Caco-2 (cell line): ENCODE measurements around the gene ABCA1. TPM values are rescaled to one million over a fixed set of nuclear protein-coding genes. Genes with fewer than 3 reads are reported as not detected.
A peak's percentile ranks its signal among the peaks of the same experiment; 100 is the strongest.

ENCODE experiments used
- BruUV-seq: library from RNA; stranded (reverse); fragments of 400-500 nt; replicated peaks from 2 replicates; lab custom pipeline; 2021; lab: Mats Ljungman, UMichigan
- CTCF ChIA-PET: fragments of 300-600 bp; sonication (Branson Sonifier 250); formaldehyde crosslinking; loops from one replicate; lab custom pipeline; 2022; ENCODE audit warnings: antibody characterized with exemption; lab: Charles Lee
- POLR2A ChIA-PET: fragments of 300-600 bp; sonication (Branson Sonifier 250); formaldehyde crosslinking; loops from one replicate; lab custom pipeline; 2022; ENCODE audit warnings: antibody characterized with exemption; lab: Charles Lee
- DNase-seq, 2 experiments: peaks; one replicate each; pipeline versions ENCODE4 v3.0.0 to v3.0.0-alpha.2; 2020 to 2022
- H3K27me3 ChIP-seq: replicated peaks from 2 replicates; pipeline ENCODE4 v1.6.0; 2011; ENCODE audit warnings: low read length; ENCODE audit not compliant: control insufficient read depth, insufficient read depth
- H3K36me3 ChIP-seq: 2 replicates; pipeline ENCODE4 v1.5.1; 2011; ENCODE audit warnings: low read length; ENCODE audit not compliant: control insufficient read depth, insufficient read depth
- H3K4me1 ChIP-seq: fragments of 250-450 bp; sonication (Bioruptor Pico); 2 replicates; pipeline ENCODE4 v1.5.1; 2020; ENCODE audit warnings: mild to moderate bottlenecking
- H3K4me3 ChIP-seq: 2 replicates; pipeline ENCODE4 v1.5.1; 2011; ENCODE audit warnings: low read depth, mild to moderate bottlenecking, control low read depth, low read length
- H3K9me3 ChIP-seq: fragments of 250-450 bp; sonication (Bioruptor Pico); 2 replicates; pipeline ENCODE4 v1.5.1; 2020; ENCODE audit warnings: mild to moderate bottlenecking, moderate library complexity
- H3K27ac Mint-ChIP-seq: one replicate; pipeline ENCODE4 v1.8.0; 2022; ENCODE audit warnings: mixed read lengths; ENCODE audit not compliant: unreplicated experiment
- H3K27me3 Mint-ChIP-seq: one replicate; pipeline ENCODE4 v1.8.0; 2022; ENCODE audit warnings: mixed read lengths; ENCODE audit not compliant: insufficient read depth, unreplicated experiment
- H3K36me3 Mint-ChIP-seq: one replicate; pipeline ENCODE4 v1.8.0; 2022; ENCODE audit warnings: mild to moderate bottlenecking, mixed read lengths; ENCODE audit not compliant: insufficient read depth, unreplicated experiment
- H3K4me1 Mint-ChIP-seq: one replicate; pipeline ENCODE4 v1.8.0; 2022; ENCODE audit warnings: low read depth, mixed read lengths; ENCODE audit not compliant: unreplicated experiment
- H3K4me3 Mint-ChIP-seq: one replicate; pipeline ENCODE4 v1.8.0; 2022; ENCODE audit warnings: mild to moderate bottlenecking, moderate library complexity, mixed read lengths; ENCODE audit not compliant: unreplicated experiment
- H3K9me3 Mint-ChIP-seq: one replicate; pipeline ENCODE4 v1.8.0; 2022; ENCODE audit warnings: mixed read lengths; ENCODE audit not compliant: unreplicated experiment
- CTCF ChIP-seq, 2 experiments: fragments of 200-600 bp in 1 of 2; IDR thresholded peaks; 1 replicate in 1 of 2; 2 replicates in 1 of 2; pipeline versions ENCODE4 v1.5.1 to v1.8.0; 2011 to 2022; ENCODE audit warnings: antibody characterized with exemption in 1 of 2, control low read depth in 1 of 2, inconsistent platforms in 1 of 2, low read depth in 1 of 2, low read length in 1 of 2, mild to moderate bottlenecking in 1 of 2, moderate library complexity in 1 of 2; ENCODE audit not compliant: insufficient read depth in 1 of 2, severe bottlenecking in 1 of 2, unreplicated experiment in 1 of 2
- intact Hi-C: fragments of 100-400 bp; cut with micrococcal nuclease; formaldehyde crosslinking; loops from one replicate; pipeline ENCODE4 v1.10.0; 2022; ENCODE audit not compliant: unreplicated experiment
- total RNA-seq: library from RNA; stranded (reverse); gene quantifications from 2 replicates; pipeline ENCODE4 v1.2.3, GENCODE V29; 2022

The ABCA1 gene
- total RNA-seq, 1 experiment from 2014 or later, result 14.0 TPM

GRCh38 chr9:104931256-104931655, 3.3 kb upstream of the ABCA1 start:
- H3K27me3 ChIP-seq, result no peaks in the 10 kb centered on the region
- H3K4me3 Mint-ChIP-seq, result no peak overlapping the region
- no TSS peak for BruUV-seq
- no peak overlapping the region for H3K4me3 ChIP-seq
- intact Hi-C loops, result no loop called here
- H3K27ac Mint-ChIP-seq, result no peak overlapping the region
- peaks cover 13% of the 10 kb centered on the region for H3K4me1 ChIP-seq
- peak in 1 of 2 experiments; percentile 22 for DNase-seq
- H3K27me3 Mint-ChIP-seq, result no peaks in the 10 kb centered on the region
- ChIA-PET POLR2A (no interaction called here), CTCF (interaction anchor here (0.6 kb wide), 1 partner anchor 487 kb away, joined by 3 read pairs; no protein-coding TSS in a partner anchor)
- H3K9me3 Mint-ChIP-seq, result no peaks in the 10 kb centered on the region
- H3K36me3 Mint-ChIP-seq, result peaks cover 15% of the 10 kb centered on the region
- TF ChIP-seq CTCF (IDR thresholded peaks at IDR 0.05; ENCODE audit: insufficient read depth in 1 of 2, low read depth in 1 of 2, low read length in 1 of 2, severe bottlenecking in 1 of 2, unreplicated experiment in 1 of 2), result no peak
- H3K9me3 ChIP-seq, result no peaks in the 10 kb centered on the region
- peaks cover 21% of the 10 kb centered on the region for H3K4me1 Mint-ChIP-seq
- no peaks in the 10 kb centered on the region for H3K36me3 ChIP-seq

GRCh38 chr9:104927216-104927911, 591 bp downstream of the ABCA1 start:
- Histone ChIP-seq H3K36me3 (no peaks in the 10 kb centered on the region), H3K4me3 (peak overlapping the region; percentile 73), H3K9me3 (no peaks in the 10 kb centered on the region), H3K4me1 (peaks cover 9% of the 10 kb centered on the region), H3K27me3 (no peaks in the 10 kb centered on the region)
- no peak for TF ChIP-seq CTCF (IDR thresholded peaks at IDR 0.05; ENCODE audit: insufficient read depth in 1 of 2, low read depth in 1 of 2, low read length in 1 of 2, severe bottlenecking in 1 of 2, unreplicated experiment in 1 of 2)
- intact Hi-C loops, result loop anchor here (2.0 to 5.0 kb wide), 5 partner anchors 111 to 317 kb away; partner anchors contain the start of gene SLC44A1
- Mint-ChIP-seq H3K9me3 (no peaks in the 10 kb centered on the region), H3K27ac (peak overlapping the region; percentile 51), H3K4me3 (peak overlapping the region; percentile 94), H3K4me1 (peaks cover 13% of the 10 kb centered on the region), H3K27me3 (no peaks in the 10 kb centered on the region), H3K36me3 (peaks cover 18% of the 10 kb centered on the region)
- BruUV-seq, result TSS peak; percentile 39
- ChIA-PET POLR2A (interaction anchor here (1.1 to 1.6 kb wide), 2 partner anchors 317 to 491 kb away, joined by 3 to 4 read pairs; partner anchors contain the start of gene SLC44A1), CTCF (interaction anchor here (0.6 to 2.7 kb wide), 8 partner anchors 39 to 204 kb away, joined by 3 to 10 read pairs (median 3); no protein-coding TSS in a partner anchor)
- DNase-seq, result peak in 1 of 2 experiments; percentile 35

GRCh38 chr9:104923740-104924139, 4.2 kb downstream of the ABCA1 start:
- no peaks in the 10 kb centered on the region for H3K27me3 ChIP-seq
- H3K9me3 ChIP-seq, result no peaks in the 10 kb centered on the region
- no peak for DNase-seq
- peaks cover 18% of the 10 kb centered on the region for H3K36me3 Mint-ChIP-seq
- H3K9me3 Mint-ChIP-seq, result no peaks in the 10 kb centered on the region
- H3K4me1 Mint-ChIP-seq, result peaks cover 18% of the 10 kb centered on the region
- no peaks in the 10 kb centered on the region for H3K36me3 ChIP-seq
- H3K4me3 ChIP-seq, result no peak overlapping the region
- H3K27ac Mint-ChIP-seq, result no peak overlapping the region
- TF ChIP-seq CTCF (IDR thresholded peaks at IDR 0.05; ENCODE audit: insufficient read depth in 1 of 2, low read depth in 1 of 2, low read length in 1 of 2, severe bottlenecking in 1 of 2, unreplicated experiment in 1 of 2), result no peak
- ChIA-PET POLR2A (no interaction called here), CTCF (interaction anchor here (1.2 kb wide), 1 partner anchor 60 kb away, joined by 5 read pairs; no protein-coding TSS in a partner anchor)
- BruUV-seq, result no TSS peak
- peaks cover 3% of the 10 kb centered on the region for H3K4me1 ChIP-seq
- H3K4me3 Mint-ChIP-seq, result no peak overlapping the region
- intact Hi-C loops, result no loop called here
- no peaks in the 10 kb centered on the region for H3K27me3 Mint-ChIP-seq
